GM18499 (cell line): ENCODE results near the gene RABEP1.

ENCODE experiments used
- ATAC-seq: cut with Tn5 transposase; IDR thresholded peaks from one replicate; pipeline ENCODE4 v1.9.1; 2021; ENCODE audit warnings: moderate number of reproducible peaks; ENCODE audit not compliant: insufficient read depth, unreplicated experiment

The RABEP1 gene

GRCh38 chr17:5269241-5269960 lies 12.7 kb upstream of the RABEP1 start:
- ATAC-seq, result no peak

- no peak for ATAC-seq
Observed at GRCh38 chr17:5272322-5272721, 9.8 kb upstream of the RABEP1 start.

- ATAC-seq, result no peak
Observed at GRCh38 chr17:5282642-5283217, 646 bp downstream of the RABEP1 start.

- ATAC-seq, result no peak
Observed at GRCh38 chr17:5283571-5284315, 1.7 kb downstream of the RABEP1 start.

GRCh38 chr17:5284681-5285080 lies 2.6 kb downstream of the RABEP1 start:
- no peak for ATAC-seq

GRCh38 chr17:5286846-5287245 lies 4.8 kb downstream of the RABEP1 start:
- no peak for ATAC-seq

GRCh38 chr17:5291683-5292350 lies 9.7 kb downstream of the RABEP1 start:
- ATAC-seq, result no peak

GRCh38 chr17:5297245-5297644 lies 15.2 kb downstream of the RABEP1 start:
- ATAC-seq, result no peak

- ATAC-seq, result no peak
Observed at GRCh38 chr17:5299383-5299782, 17.3 kb downstream of the RABEP1 start.

- no peak for ATAC-seq
Observed at GRCh38 chr17:5304636-5305035, 22.6 kb downstream of the RABEP1 start.

GRCh38 chr17:5309851-5310250 lies 27.8 kb downstream of the RABEP1 start:
- ATAC-seq, result no peak

GRCh38 chr17:5325851-5326250 lies 43.8 kb downstream of the RABEP1 start:
- no peak for ATAC-seq

GRCh38 chr17:5329784-5330557 lies 47.9 kb downstream of the RABEP1 start:
- no peak for ATAC-seq

GRCh38 chr17:5330981-5331380 lies 48.9 kb downstream of the RABEP1 start:
- ATAC-seq, result no peak

GRCh38 chr17:5331506-5331905 lies 49.4 kb downstream of the RABEP1 start:
- ATAC-seq, result no peak

- no peak for ATAC-seq
Observed at GRCh38 chr17:5344914-5345313, 62.8 kb downstream of the RABEP1 start.

- no peak for ATAC-seq
Observed at GRCh38 chr17:5352681-5353289, 70.7 kb downstream of the RABEP1 start.

GRCh38 chr17:5354310-5354709 lies 72.2 kb downstream of the RABEP1 start:
- no peak for ATAC-seq

- ATAC-seq, result no peak
Observed at GRCh38 chr17:5354886-5355415, 72.9 kb downstream of the RABEP1 start.
